GM15510 (cell line): ENCODE results near the gene MYO3B.

ENCODE experiments used
- POLR2A ChIP-seq: IDR thresholded peaks from 3 replicates; pipeline ENCODE4 v1.6.1; 2011; ENCODE audit warnings: borderline replicate concordance; ENCODE audit not compliant: insufficient read length; ENCODE audit errors: extremely low read depth

Gene MYO3B

DNA sequence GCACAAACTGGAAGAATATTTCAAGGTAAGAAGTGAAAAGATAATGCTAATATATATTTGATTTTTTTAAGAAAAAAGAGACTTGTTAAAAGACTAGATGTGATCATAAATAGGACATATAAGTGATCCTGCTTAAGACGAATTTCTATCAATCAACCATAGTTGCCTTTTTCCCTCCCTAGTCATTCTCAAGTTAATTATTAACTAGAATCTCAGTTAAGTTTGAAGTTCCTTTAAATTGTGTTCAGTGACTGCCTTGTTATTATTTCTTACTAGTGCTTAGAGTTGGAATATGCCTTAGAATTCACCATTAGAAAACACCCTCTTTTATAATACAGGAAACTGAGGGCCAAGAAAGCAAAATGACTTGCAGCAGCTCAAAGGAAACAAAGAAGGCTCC is 395.7 kb downstream of the MYO3B start:
- no peak for TF ChIP-seq POLR2A

DNA sequence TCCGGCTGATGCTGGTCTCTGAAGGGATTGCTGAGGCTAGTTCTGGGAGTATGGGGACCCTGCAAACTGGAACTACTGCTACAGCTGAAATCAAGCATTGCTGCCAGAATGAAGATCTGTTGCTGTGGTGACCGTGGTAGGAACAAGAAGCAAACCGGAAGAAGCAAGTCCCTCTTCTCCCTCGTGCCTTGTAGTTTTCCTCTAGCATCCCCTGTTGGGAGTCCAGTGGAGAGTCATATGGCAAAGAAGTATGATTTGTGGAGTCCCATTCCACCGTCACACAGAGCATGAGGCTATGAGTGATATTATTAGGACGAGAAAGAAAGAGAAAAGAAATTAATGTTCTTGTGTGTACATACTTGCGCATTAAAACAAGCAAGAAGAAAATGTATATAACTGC is 398.3 kb downstream of the MYO3B start:
- no peak for TF ChIP-seq POLR2A

DNA sequence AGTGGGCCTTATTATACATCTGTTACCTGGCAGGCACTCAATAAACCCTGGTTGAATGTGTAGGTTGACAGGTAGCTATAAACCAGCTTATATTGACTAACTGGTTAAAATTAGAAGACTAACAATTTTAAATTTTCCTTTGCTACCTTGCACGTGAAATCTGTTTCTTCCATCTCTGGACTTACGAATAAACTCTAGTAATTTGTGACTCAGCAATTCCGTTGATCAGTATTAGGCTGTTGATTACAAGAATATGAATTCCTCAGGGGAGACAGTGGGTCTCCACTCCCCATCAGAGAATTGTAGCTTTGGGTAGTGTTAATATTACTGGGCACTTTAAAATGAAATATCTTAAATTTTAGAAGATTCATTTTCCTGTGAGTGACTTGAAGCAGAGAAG is 399.4 kb downstream of the MYO3B start:
- no peak for TF ChIP-seq POLR2A

DNA sequence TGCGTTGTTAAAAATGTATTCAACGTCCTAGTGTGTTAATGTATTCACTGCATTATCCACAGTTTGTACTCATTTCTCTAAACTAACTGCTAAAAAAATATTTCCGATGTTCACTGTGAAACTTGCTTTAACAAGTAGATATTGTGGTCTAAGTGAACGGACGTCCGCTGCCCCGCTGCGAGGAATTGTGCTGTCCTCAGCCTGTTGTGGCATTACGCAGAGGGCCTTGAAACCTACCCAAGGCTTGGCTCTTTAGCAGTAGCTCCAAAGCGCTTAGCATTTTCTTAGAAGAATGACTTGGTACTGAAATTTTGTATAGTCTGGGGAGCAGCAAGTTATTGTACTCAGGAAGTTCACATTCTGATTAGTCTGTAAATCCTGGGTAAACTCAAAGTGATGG is 400.7 kb downstream of the MYO3B start:
- no peak for TF ChIP-seq POLR2A

DNA sequence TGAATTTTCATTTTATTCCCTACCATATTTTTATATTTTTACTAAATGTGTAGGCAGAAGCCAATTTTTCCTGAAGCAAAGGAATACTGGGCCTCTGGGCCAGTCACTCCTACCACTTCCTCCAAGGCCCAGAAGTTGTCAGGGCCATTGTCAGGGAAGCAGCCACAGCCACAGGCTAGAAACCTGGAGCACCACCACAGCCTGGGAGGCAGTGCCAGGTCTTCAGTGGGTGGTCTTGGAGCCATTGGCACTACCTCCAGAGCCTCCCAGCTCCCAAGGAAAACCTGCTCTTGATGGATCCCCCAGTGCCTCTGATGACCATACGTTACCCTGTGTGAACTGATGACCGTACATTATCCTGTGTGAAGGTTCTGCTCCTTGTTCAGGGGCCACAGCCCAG is 401.6 kb downstream of the MYO3B start:
- no peak for TF ChIP-seq POLR2A

DNA sequence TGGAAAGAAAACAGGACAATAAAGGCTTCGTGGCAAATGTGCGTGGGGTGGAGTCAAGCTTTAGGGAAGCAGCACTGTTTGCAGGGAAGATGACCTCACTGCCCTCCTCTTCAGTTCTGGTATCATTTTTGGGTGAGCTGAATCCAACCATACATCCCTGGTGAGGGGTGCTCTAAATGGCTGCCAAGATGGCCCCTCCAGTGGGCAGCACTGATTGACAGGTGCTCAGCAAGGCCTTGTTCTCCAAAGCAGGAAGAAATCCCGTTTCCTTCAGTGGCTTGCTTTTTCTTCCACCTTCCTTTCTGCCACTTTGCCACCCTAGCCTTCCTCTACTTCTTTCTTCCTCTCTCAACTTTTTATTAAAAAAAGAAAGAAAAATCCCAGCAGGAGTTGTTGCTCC is 404.4 kb downstream of the MYO3B start:
- no peak for TF ChIP-seq POLR2A

DNA sequence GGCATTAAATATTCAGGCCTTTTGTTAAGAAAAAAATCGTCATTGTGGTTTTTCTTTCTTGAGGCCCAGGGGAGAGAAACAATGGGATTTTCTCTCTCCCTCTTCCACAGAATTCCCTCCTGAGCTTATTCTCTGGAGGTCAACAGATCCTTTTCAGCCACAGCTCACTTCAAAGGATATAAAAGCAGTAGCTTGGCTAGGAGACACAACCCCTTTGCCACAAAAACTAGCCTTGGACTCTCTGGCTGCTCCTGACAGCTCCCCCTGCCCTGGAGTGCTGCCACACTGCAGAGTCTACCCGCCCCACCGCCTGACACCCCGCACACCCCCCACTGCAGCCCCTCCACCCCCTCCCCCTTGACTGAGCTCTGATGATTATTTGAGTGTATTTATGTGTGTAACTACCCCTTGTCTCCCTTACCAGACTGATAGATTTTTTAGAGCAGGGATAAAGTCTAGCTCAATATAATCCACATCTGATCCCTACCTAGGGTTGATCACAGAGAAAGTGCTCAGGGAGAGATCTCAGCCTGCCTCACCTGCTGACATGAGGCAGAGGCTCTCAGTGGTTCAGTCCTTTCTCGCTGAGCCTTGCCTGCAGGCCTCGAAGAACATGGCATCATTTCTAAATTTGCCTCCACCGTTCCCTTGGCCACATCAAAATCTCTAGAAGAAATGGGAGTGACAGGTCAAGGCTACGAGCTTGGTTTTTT is 405.0 kb downstream of the MYO3B start:
- no peak for TF ChIP-seq POLR2A

DNA sequence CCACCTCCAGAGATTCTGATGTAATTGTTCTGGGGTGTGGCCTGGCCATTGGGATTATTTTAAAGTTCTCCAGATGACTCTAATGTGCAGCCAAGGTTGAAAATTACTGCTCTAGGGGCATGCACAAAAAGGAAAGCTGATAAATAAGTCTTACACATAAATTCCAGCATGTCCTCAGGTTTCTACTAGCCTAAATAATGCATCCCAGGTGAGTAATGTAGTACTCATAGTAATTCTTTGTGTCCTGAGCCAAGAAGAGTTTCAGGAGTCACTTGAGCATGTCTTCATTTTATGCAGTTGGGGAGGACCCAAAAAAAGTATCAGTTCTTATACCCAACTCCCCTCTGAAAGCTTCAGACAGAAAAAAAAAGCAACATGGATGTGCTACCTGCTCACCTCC is 407.1 kb downstream of the MYO3B start:
- TF ChIP-seq POLR2A: no peak

DNA sequence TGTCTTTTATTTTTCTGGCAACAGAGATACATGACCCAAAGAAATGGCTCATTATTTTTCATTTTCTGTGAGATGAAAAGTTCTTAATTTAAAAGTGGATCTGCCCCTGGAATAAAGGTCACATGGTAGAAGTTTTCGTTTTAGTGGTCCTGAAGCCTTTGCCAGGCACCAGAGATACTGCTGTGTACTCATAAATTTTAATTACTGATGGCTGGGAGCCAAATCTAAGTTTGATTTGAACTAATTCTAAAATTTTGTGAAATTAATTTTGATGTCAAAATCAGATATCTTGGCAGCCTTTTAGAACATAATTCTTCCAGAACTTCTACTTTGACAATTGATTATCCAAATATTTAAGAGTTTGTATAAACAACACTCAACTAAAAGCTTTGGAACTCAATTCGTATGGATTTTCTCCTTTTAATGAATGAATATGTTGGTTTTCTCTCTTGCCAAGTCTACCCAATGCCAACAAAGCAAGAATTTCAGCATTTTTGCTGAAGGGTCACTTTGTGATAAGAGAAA is 408.7 kb downstream of the MYO3B start:
- no peak for TF ChIP-seq POLR2A

DNA sequence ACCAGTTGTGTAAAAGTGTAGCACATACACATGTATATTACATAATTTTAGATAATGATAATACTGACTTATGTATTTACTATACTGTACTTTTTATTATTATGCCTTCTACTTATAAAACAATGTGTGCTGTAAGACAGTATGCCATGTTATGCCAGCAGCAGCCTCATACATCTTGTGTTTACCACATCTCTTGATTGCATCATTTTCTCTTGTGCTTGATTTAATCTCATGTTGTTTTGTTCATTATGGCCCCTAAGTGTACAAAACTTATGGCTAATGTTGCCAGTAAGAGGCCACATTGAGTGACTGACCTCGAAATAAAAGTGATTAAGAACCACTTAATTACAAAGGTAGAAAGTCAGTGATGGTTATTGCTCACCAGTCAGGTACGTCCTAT is 409.2 kb downstream of the MYO3B start:
- TF ChIP-seq POLR2A: no peak

DNA sequence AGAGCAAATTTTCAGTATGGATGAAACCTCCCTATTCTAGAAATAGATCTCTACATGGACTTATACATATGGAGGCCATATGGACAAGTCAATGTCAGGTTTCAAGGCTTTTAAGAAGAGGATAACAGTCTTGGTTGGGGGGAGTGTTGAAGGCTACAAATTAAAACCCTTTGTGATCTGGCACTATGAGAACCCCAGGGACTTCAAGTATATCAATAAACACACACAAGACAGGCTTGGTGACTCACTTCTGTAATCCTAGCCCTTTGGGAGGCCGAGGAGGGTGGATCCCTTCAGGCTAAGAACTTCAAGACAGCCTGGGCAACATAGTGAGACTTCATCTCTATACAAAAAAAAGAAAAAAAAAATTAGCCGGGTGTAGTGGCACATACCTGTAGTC is 410.0 kb downstream of the MYO3B start:
- no peak for TF ChIP-seq POLR2A

DNA sequence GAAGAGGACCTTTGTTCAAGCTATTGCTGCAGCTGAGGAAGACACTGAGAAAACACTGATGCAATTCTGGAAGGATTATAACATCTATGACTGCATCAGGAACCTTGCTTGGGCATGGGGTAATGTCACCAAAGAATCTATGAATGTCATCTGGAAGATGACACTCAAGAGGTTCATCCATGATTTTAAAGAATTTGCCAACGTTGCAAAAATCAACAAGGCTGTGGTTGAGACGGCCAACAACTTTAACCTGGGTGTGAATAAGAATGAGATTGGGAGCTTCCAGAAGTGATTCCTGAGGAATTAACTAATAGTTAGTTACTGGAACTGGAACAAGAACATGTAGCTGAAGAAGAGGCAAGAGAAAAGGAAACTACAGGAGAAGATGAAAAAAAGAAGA is 410.8 kb downstream of the MYO3B start:
- TF ChIP-seq POLR2A: no peak

DNA sequence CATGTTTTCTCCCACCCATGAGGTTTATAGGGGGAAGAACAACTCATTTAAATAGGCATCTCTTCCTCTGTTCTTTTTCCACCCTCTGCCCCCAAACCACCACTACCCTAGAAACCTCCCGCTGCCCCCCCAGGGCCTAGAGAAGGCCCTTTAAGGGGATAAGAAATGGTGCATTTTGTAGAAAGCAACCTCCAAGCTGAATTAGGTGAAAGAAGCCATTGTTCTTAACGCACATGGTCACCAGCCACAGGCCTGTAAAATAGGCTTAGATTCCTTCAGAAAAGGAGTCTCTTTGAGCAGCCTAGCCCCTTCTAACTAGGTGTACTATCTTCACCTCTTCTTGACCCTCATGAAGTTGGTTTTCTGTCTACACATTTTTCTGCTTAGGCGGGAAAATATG is 418.6 kb downstream of the MYO3B start:
- TF ChIP-seq POLR2A: no peak

DNA sequence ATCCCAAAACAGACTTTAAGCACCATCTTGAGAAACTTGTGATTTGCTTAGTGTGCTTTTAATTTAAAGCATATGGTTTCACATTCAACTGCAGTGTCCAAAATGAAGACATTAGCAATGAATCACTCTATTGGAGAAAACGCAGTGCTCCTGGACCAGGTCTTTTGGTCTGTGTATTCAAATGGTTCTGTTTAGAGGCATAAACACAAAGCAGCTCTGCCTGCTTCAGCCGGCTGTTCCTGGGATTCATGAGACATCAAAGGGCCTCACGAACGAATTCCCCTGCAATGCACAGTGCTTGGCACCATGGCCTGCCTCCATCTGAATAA is 420.1 kb downstream of the MYO3B start:
- no peak for TF ChIP-seq POLR2A

DNA sequence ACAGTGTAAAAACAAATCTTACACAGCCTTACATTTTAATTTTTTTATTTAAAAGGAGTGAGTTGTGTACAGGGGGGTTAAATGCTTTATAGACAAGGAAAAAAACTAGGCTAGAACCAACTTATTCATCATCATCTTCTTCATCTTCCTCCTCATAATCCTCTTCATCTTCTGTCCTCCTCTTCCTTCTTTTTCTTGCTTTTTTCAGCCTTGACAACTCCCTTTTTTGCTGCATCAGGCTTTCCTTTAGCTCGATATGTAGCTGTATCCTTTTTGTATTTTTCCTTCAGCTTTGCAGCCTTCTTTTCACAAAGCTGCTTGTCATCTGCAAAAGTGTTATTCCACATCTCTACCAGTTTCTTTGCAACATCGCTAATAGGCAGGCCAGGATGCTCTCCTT is 423.5 kb downstream of the MYO3B start:
- TF ChIP-seq POLR2A: no peak

DNA sequence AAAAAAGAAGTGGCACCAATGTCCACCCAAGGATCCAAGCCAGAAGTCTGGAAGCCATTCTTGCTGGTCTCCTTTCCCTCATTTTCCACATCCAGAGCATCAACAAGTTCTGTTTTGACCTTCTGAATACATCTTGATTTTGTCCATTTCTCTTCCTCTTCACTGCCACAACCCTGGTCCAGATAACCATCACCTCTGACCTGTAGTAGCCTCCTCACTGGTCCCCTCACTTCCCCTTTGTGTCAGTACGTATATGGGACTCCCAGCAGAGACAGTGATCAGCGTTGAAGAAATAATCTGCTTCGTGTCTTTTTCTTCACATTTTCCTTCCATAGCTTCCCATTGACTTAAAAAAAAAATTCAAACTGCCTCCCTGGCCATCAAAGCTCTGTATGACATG is 427.9 kb downstream of the MYO3B start:
- no peak for TF ChIP-seq POLR2A

DNA sequence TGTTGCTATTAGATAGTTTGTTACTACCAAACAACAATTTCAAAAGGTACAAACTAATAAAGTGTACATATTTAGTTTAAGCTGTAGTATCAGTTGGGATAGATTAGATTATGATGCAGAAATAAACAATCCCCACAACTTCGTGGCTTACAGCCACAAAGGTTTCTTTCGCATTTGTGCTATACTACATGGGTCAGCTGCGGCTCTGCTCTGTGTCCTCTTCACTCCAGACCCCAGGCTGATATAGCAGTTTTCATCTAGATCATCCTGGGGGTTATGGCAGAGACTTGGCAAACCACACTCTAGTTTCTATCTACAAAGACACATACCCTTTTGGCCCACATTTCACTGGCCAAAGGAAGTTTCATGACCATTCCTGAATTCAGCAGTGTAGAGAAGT is 429.2 kb downstream of the MYO3B start:
- TF ChIP-seq POLR2A: no peak

DNA sequence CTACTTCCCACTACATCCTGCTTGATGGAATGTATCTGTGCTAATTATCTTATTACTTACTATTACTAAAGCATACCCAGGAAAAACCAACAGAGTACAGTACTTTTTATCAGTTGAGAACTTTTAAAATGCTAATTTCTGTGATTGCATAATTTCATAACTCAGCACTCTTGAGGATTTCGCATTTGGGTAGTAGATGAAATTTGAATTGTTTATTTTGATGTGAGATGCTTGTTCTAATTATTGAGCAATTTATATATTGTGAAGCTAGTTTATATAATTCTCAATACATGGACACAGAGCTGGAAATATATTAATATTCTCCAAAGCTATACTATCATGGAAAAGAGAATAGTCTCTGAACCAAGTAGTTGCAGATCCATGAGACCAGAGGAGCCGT is 432.7 kb downstream of the MYO3B start:
- no peak for TF ChIP-seq POLR2A

DNA sequence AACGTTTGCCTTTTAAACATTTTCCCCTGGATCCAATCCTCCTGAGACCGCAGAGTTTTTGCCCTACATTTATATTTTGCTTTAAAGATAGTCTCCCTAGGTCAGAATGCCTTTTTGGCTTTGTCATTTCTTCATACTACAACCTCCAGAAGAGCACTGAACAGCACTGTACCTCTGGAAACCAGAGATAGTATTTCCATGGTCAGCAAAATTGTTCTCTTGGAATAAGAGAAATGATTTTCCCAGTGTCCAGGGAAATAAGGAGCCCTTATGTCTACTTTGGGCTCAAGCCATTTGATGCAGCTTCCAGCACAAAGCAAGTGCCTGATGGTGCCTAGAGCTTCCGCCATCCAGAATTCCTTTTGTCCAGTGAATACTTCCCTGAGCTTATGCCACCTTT is 461.7 kb downstream of the MYO3B start:
- no peak for TF ChIP-seq POLR2A
